CD8-positive, alpha-beta memory T cell (primary cell): ENCODE results near the gene BICD2. TPM values are rescaled to one million over a fixed set of nuclear protein-coding genes. Genes with fewer than 3 reads are reported as not detected.

Experiments used
- CTCF ChIA-PET: fragments of 350-600 bp; sonication (Branson Sonifier 250); formaldehyde crosslinking; loops from one replicate; lab custom pipeline; 2021; ENCODE audit warnings: antibody characterized with exemption; lab: Charles Lee
- POLR2A ChIA-PET: fragments of 350-600 bp; sonication (Branson Sonifier 250); formaldehyde crosslinking; loops from one replicate; lab custom pipeline; 2021; ENCODE audit warnings: antibody characterized with exemption; lab: Charles Lee
- DNase-seq, 5 donors: peaks; one replicate each; pipeline versions ENCODE4 v3.0.0 to v3.0.0-alpha.2; 2020 to 2022; ENCODE audit warnings: mixed read lengths in 1 of 5
- H3K27ac ChIP-seq: one replicate; pipeline ENCODE4 v1.7.0; 2013; ENCODE audit warnings: low read depth, mild to moderate bottlenecking, low read length, moderate library complexity
- H3K27me3 ChIP-seq: 2 replicates; pipeline ENCODE4 v1.7.0; 2013; ENCODE audit warnings: low read length, mild to moderate bottlenecking; ENCODE audit not compliant: insufficient read depth, poor library complexity, severe bottlenecking
- H3K36me3 ChIP-seq: 2 replicates; pipeline ENCODE4 v1.7.0; 2013; ENCODE audit warnings: mild to moderate bottlenecking, low read length, moderate library complexity; ENCODE audit not compliant: insufficient read depth
- H3K4me1 ChIP-seq: 2 replicates; pipeline ENCODE4 v1.7.0; 2013; ENCODE audit warnings: mild to moderate bottlenecking, low read length, moderate library complexity; ENCODE audit not compliant: insufficient read depth
- H3K4me3 ChIP-seq: 2 replicates; pipeline ENCODE4 v1.7.0; 2013; ENCODE audit warnings: mild to moderate bottlenecking, low read length
- H3K9me3 ChIP-seq: 2 replicates; pipeline ENCODE4 v1.7.0; 2013; ENCODE audit warnings: mild to moderate bottlenecking, low read length
- H3K27ac Mint-ChIP-seq, 8 donors: one replicate each; pipeline ENCODE4 v1.8.0; 2020 to 2021; ENCODE audit warnings: mixed read lengths in 8 of 8, mild to moderate bottlenecking in 6 of 8, inconsistent platforms in 3 of 8, moderate library complexity in 3 of 8
- H3K27me3 Mint-ChIP-seq, 2 donors: one replicate each; pipeline ENCODE4 v1.8.0; 2020 to 2021; ENCODE audit warnings: mixed read lengths in 2 of 2, mild to moderate bottlenecking in 1 of 2, moderate library complexity in 1 of 2
- H3K36me3 Mint-ChIP-seq, 3 donors: one replicate each; pipeline ENCODE4 v1.8.0; 2020 to 2021; ENCODE audit warnings: mixed read lengths in 3 of 3, inconsistent platforms in 1 of 3, mild to moderate bottlenecking in 1 of 3
- H3K4me1 Mint-ChIP-seq, 3 donors: one replicate each; pipeline ENCODE4 v1.8.0; 2020 to 2021; ENCODE audit warnings: mixed read lengths in 3 of 3, inconsistent platforms in 1 of 3, mild to moderate bottlenecking in 1 of 3
- H3K4me3 Mint-ChIP-seq, 7 donors: one replicate each; pipeline ENCODE4 v1.8.0; 2020 to 2021; ENCODE audit warnings: mixed read lengths in 7 of 7, mild to moderate bottlenecking in 6 of 7, moderate library complexity in 4 of 7, inconsistent platforms in 2 of 7
- H3K9me3 Mint-ChIP-seq, 5 donors: one replicate each; pipeline ENCODE4 v1.8.0; 2020 to 2022; ENCODE audit warnings: mixed read lengths in 5 of 5, mild to moderate bottlenecking in 3 of 5, moderate library complexity in 2 of 5, inconsistent platforms in 1 of 5
- polyA plus RNA-seq: library from polyadenylated mRNA; unstranded; fragments of 300-500 nt; fragmentation: Illumina TruSeq; gene quantifications from one replicate; pipeline ENCODE4 v1.2.3, GENCODE V29; 2021
- total RNA-seq, 2 experiments: library from RNA; stranded (reverse); gene quantifications; one replicate each; pipeline ENCODE4 v1.2.3, GENCODE V29; 2021

BICD2 gene
- total and polyA plus RNA-seq, 3 experiments from 2014 or later, result 18.6 to 27.1 (median 26.7) TPM

GRCh38 chr9:92740969-92741368, 23.7 kb downstream of the BICD2 start:
- peaks cover 50% of the 10 kb centered on the region for H3K4me1 ChIP-seq
- H3K36me3 ChIP-seq, result no peaks in the 10 kb centered on the region
- POLR2A ChIA-PET, result no interaction called here
- H3K27ac ChIP-seq, result no peak overlapping the region
- no peaks in the 10 kb centered on the region for H3K9me3 Mint-ChIP-seq
- no peaks in the 10 kb centered on the region for H3K36me3 Mint-ChIP-seq
- CTCF ChIA-PET, result no interaction called here
- no peaks in the 10 kb centered on the region for H3K27me3 Mint-ChIP-seq
- H3K4me3 ChIP-seq, result no peak overlapping the region
- H3K27me3 ChIP-seq, result no peaks in the 10 kb centered on the region
- no peak for DNase-seq
- peaks cover 79 to 94% (median 92%) of the 10 kb centered on the region in 3 donors for H3K4me1 Mint-ChIP-seq
- no peaks in the 10 kb centered on the region for H3K9me3 ChIP-seq
- peak overlapping the region in 5 of 8 donors; percentile 17 to 58 (median 47) for H3K27ac Mint-ChIP-seq
- no peak overlapping the region for H3K4me3 Mint-ChIP-seq

- DNase-seq, result no peak
- H3K4me3 Mint-ChIP-seq, result no peak overlapping the region
- no peaks in the 10 kb centered on the region for H3K27me3 Mint-ChIP-seq
- H3K4me1 Mint-ChIP-seq, result peaks cover 78 to 94% (median 91%) of the 10 kb centered on the region in 3 donors
- no peaks in the 10 kb centered on the region for H3K9me3 Mint-ChIP-seq
- H3K9me3 ChIP-seq, result no peaks in the 10 kb centered on the region
- H3K4me3 ChIP-seq, result no peak overlapping the region
- ChIA-PET POLR2A (no interaction called here), CTCF (no interaction called here)
- H3K36me3 ChIP-seq, result no peaks in the 10 kb centered on the region
- no peaks in the 10 kb centered on the region for H3K36me3 Mint-ChIP-seq
- H3K27me3 ChIP-seq, result no peaks in the 10 kb centered on the region
- H3K27ac Mint-ChIP-seq, result peak overlapping the region in 7 of 8 donors; percentile 37 to 81 (median 55)
- no peak overlapping the region for H3K27ac ChIP-seq
- H3K4me1 ChIP-seq, result peaks cover 46% of the 10 kb centered on the region
Measured at GRCh38 chr9:92740446-92740961, 24.1 kb downstream of the BICD2 start.

GRCh38 chr9:92740009-92740408, 24.6 kb downstream of the BICD2 start:
- POLR2A ChIA-PET, result no interaction called here
- Histone ChIP-seq H3K4me3 (no peak overlapping the region), H3K9me3 (no peaks in the 10 kb centered on the region), H3K27me3 (no peaks in the 10 kb centered on the region), H3K27ac (no peak overlapping the region), H3K4me1 (peaks cover 41% of the 10 kb centered on the region), H3K36me3 (no peaks in the 10 kb centered on the region)
- CTCF ChIA-PET, result no interaction called here
- Mint-ChIP-seq H3K4me1 (peaks cover 77 to 94% (median 91%) of the 10 kb centered on the region in 3 donors), H3K27ac (peak overlapping the region; percentile 24 to 87 (median 52)), H3K4me3 (peak overlapping the region in 1 of 7 donors; percentile 57), H3K36me3 (no peaks in the 10 kb centered on the region), H3K27me3 (no peaks in the 10 kb centered on the region), H3K9me3 (no peaks in the 10 kb centered on the region)
- no peak for DNase-seq

GRCh38 chr9:92739346-92739970, 25.2 kb downstream of the BICD2 start:
- DNase-seq, result no peak
- Mint-ChIP-seq H3K27ac (peak overlapping the region in 4 of 8 donors; percentile 24 to 91 (median 66)), H3K4me1 (peaks cover 75 to 93% (median 90%) of the 10 kb centered on the region in 3 donors), H3K9me3 (no peaks in the 10 kb centered on the region), H3K36me3 (no peaks in the 10 kb centered on the region), H3K27me3 (no peaks in the 10 kb centered on the region), H3K4me3 (no peak overlapping the region)
- H3K9me3 ChIP-seq, result no peaks in the 10 kb centered on the region
- CTCF ChIA-PET, result no interaction called here
- no peaks in the 10 kb centered on the region for H3K36me3 ChIP-seq
- H3K27me3 ChIP-seq, result no peaks in the 10 kb centered on the region
- POLR2A ChIA-PET, result no interaction called here
- H3K4me3 ChIP-seq, result no peak overlapping the region
- H3K4me1 ChIP-seq, result peaks cover 41% of the 10 kb centered on the region
- no peak overlapping the region for H3K27ac ChIP-seq

- H3K27me3 ChIP-seq, result no peaks in the 10 kb centered on the region
- peak overlapping the region in 5 of 8 donors; percentile 17 to 91 (median 63) for H3K27ac Mint-ChIP-seq
- H3K9me3 Mint-ChIP-seq, result no peaks in the 10 kb centered on the region
- H3K27me3 Mint-ChIP-seq, result no peaks in the 10 kb centered on the region
- no peaks in the 10 kb centered on the region for H3K9me3 ChIP-seq
- no peak overlapping the region for H3K4me3 ChIP-seq
- no peaks in the 10 kb centered on the region for H3K36me3 ChIP-seq
- H3K4me3 Mint-ChIP-seq, result peak overlapping the region in 1 of 7 donors; percentile 42
- H3K27ac ChIP-seq, result no peak overlapping the region
- no peaks in the 10 kb centered on the region for H3K36me3 Mint-ChIP-seq
- CTCF ChIA-PET, result no interaction called here
- H3K4me1 ChIP-seq, result peaks cover 41% of the 10 kb centered on the region
- peaks cover 70 to 88% (median 84%) of the 10 kb centered on the region in 3 donors for H3K4me1 Mint-ChIP-seq
- no peak for DNase-seq
- POLR2A ChIA-PET, result no interaction called here
Measured at GRCh38 chr9:92738661-92739081, 26.0 kb downstream of the BICD2 start.

- no peak for DNase-seq
- POLR2A ChIA-PET, result interaction anchor here (0.6 kb wide), 1 partner anchor 46 kb away, joined by 3 read pairs; no protein-coding TSS in a partner anchor
Measured at GRCh38 chr9:92737611-92738299, 26.9 kb downstream of the BICD2 start.

GRCh38 chr9:92737216-92737606, 27.4 kb downstream of the BICD2 start:
- Mint-ChIP-seq H3K36me3 (peaks cover 0 to 4% (median 0%) of the 10 kb centered on the region in 3 donors), H3K27me3 (no peaks in the 10 kb centered on the region), H3K27ac (peak overlapping the region in 4 of 8 donors; percentile 51 to 80 (median 76)), H3K9me3 (no peaks in the 10 kb centered on the region), H3K4me1 (peaks cover 64 to 84% (median 79%) of the 10 kb centered on the region in 3 donors), H3K4me3 (no peak overlapping the region)
- Histone ChIP-seq H3K4me1 (peaks cover 41% of the 10 kb centered on the region), H3K27ac (no peak overlapping the region), H3K27me3 (no peaks in the 10 kb centered on the region), H3K4me3 (no peak overlapping the region), H3K36me3 (no peaks in the 10 kb centered on the region), H3K9me3 (no peaks in the 10 kb centered on the region)
- DNase-seq, result no peak
- ChIA-PET CTCF (no interaction called here), POLR2A (interaction anchor here (0.6 kb wide), 1 partner anchor 45 kb away, joined by 3 read pairs; no protein-coding TSS in a partner anchor)

More at GRCh38 chr9:92737611-92738299, 26.9 kb downstream of the BICD2 start:
- peaks cover 66 to 85% (median 79%) of the 10 kb centered on the region in 3 donors for H3K4me1 Mint-ChIP-seq
- Histone ChIP-seq H3K4me1 (peaks cover 41% of the 10 kb centered on the region), H3K27me3 (no peaks in the 10 kb centered on the region), H3K4me3 (no peak overlapping the region), H3K36me3 (no peaks in the 10 kb centered on the region), H3K27ac (no peak overlapping the region), H3K9me3 (no peaks in the 10 kb centered on the region)
- peak overlapping the region in 1 of 7 donors; percentile 35 for H3K4me3 Mint-ChIP-seq
- H3K9me3 Mint-ChIP-seq, result no peaks in the 10 kb centered on the region
- CTCF ChIA-PET, result no interaction called here
- peaks cover 0 to 4% (median 0%) of the 10 kb centered on the region in 3 donors for H3K36me3 Mint-ChIP-seq
- H3K27me3 Mint-ChIP-seq, result no peaks in the 10 kb centered on the region
- H3K27ac Mint-ChIP-seq, result peak overlapping the region in 6 of 8 donors; percentile 37 to 80 (median 68)
